ENCODE data around the gene VPS18.
A peak's percentile ranks its signal among the peaks of the same experiment; 100 is the strongest.

Gene VPS18

DNA sequence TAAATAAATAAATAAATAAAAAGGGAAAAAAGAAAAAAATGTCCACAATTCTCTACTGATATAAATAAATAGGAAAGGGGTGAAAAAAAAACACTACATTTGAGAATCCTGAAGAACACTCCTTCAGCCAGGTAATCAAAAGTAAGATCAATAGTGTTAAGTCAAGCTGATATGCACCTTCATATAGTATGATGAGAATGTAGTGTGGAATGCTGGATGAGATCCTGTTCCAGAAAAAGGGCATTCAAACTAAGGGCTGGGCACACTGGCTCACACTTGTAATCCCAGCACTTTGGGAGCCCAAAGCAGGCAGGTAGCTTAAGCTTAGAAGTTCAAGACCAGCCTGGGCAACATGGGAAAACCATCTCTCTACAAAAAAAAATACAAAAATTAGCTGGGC, 5.1 kb upstream of the VPS18 start:
- no peak overlapping the region for H3K27ac ChIP-seq (ENCODE audit: low read depth, low read length, severe bottlenecking)
- H3K4me3 ChIP-seq (ENCODE audit: extremely low read depth, insufficient read depth, low read length, poor library complexity, severe bottlenecking): no peak overlapping the region
- no peaks in the 10 kb centered on the region for H3K9me3 ChIP-seq (ENCODE audit: control insufficient read depth, low read length)
- no peaks in the 10 kb centered on the region for H3K4me1 ChIP-seq (ENCODE audit: control insufficient read depth, insufficient read depth, low read length, poor library complexity, severe bottlenecking)
- H3K36me3 ChIP-seq (ENCODE audit: control insufficient read depth, insufficient read depth, low read length): no peaks in the 10 kb centered on the region

DNA sequence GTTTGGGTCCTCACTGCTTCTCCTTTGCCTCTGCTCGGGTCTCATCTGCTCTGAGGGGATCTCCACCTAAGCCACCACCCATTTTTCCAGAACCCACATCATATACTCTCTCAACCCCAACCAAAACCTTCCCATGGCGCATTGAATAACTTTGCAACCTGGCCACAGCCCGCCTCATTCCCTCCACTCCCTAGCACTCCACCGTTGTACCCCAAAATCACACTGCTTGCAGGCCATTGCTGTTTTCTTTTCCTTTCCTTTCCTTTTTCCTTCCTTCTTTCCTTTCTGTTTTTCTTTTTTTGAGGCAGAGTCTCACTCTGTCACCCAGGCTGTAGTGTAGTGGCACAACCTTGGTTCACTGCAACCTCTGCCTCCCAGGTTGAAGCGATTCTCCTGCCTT, 3.1 kb upstream of the VPS18 start:
- 84 to 91% methylated on average over 4 of the region's 5 CpGs for WGBS, 2 experiments (ENCODE audit: insufficient coverage in 2 of 2)
- peaks cover 3% of the 10 kb centered on the region for H3K4me1 ChIP-seq (ENCODE audit: control insufficient read depth, insufficient read depth, low read length, poor library complexity, severe bottlenecking)
- peaks cover 6% of the 10 kb centered on the region for H3K36me3 ChIP-seq (ENCODE audit: control insufficient read depth, insufficient read depth, low read length)
- no peak overlapping the region for H3K27ac ChIP-seq (ENCODE audit: low read depth, low read length, severe bottlenecking)
- H3K4me3 ChIP-seq (ENCODE audit: extremely low read depth, insufficient read depth, low read length, poor library complexity, severe bottlenecking): no peak overlapping the region
- H3K9me3 ChIP-seq (ENCODE audit: control insufficient read depth, low read length): no peaks in the 10 kb centered on the region

DNA sequence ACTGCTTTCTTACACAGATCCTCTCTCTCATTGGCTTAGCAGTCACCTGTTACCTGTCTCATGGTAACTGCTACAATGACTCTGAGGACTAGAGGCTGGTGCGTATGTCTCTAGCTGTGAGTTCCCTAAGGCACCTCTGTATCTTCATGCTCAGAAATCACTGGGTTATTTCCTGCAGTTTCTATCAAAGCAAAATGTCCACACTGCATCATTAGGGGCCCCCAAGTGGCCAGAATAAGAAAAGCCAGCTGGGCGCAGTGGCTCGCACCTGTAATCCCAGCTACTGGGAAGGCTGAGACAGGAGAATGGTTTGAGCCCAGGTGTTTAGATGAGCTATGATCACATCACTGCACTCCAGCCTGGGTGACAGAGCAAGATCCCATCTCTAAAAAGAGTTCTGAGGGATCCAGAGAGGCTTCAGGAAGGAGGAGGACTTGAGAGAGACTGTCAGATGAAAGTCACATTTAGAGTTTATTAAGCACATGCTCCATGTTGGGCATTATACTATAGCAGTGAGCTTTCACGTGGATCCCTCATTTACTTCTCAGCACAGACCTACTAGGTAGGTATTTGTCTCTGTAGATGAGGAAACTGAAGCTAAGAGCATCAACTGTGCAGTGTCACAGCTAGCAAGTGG, 2.3 kb upstream of the VPS18 start:
- no peak overlapping the region for H3K27ac ChIP-seq (ENCODE audit: low read depth, low read length, severe bottlenecking)
- no peak overlapping the region for H3K4me3 ChIP-seq (ENCODE audit: extremely low read depth, insufficient read depth, low read length, poor library complexity, severe bottlenecking)
- peaks cover 11% of the 10 kb centered on the region for H3K36me3 ChIP-seq (ENCODE audit: control insufficient read depth, insufficient read depth, low read length)
- 52 to 62% methylated on average over 3 of the region's 4 CpGs for WGBS, 2 experiments (ENCODE audit: insufficient coverage in 2 of 2)
- no peaks in the 10 kb centered on the region for H3K9me3 ChIP-seq (ENCODE audit: control insufficient read depth, low read length)
- peaks cover 3% of the 10 kb centered on the region for H3K4me1 ChIP-seq (ENCODE audit: control insufficient read depth, insufficient read depth, low read length, poor library complexity, severe bottlenecking)

DNA sequence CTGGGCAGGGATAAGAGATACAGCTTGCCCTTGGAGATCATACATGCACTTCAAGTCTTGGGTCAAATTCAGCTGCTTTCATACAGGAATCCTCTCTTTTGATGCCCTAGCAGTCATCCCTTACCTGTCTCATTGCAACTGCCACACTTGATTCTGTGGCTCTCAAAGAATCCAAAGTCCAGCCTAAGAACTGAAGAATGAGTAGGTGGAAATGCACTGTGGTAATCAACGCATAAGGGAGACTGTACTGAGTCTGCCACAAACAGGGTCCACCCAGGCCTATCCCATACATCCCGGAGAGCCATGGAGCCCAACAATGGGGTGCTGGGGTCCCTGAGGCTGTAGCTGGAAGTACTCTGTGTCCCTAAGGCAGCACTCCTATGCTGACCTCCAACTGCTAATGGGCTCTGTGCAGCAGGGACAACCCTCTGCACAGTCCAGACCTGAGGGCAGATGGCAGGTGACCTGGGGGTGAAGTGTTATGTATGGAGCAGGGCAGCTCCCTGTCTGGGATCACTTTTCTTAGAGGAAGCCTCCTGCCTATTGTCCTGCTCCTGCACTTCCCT, 1.7 kb upstream of the VPS18 start:
- Histone ChIP-seq H3K27ac (ENCODE audit: low read depth, low read length, severe bottlenecking) (no peak overlapping the region), H3K9me3 (ENCODE audit: control insufficient read depth, low read length) (no peaks in the 10 kb centered on the region), H3K36me3 (ENCODE audit: control insufficient read depth, insufficient read depth, low read length) (peaks cover 14% of the 10 kb centered on the region), H3K4me1 (ENCODE audit: control insufficient read depth, insufficient read depth, low read length, poor library complexity, severe bottlenecking) (peaks cover 3% of the 10 kb centered on the region), H3K4me3 (ENCODE audit: extremely low read depth, insufficient read depth, low read length, poor library complexity, severe bottlenecking) (no peak overlapping the region)
- 82 to 91% methylated on average over 2 of the region's 2 CpGs for whole genome bisulfite sequencing, 2 experiments (ENCODE audit: insufficient coverage in 2 of 2)

DNA sequence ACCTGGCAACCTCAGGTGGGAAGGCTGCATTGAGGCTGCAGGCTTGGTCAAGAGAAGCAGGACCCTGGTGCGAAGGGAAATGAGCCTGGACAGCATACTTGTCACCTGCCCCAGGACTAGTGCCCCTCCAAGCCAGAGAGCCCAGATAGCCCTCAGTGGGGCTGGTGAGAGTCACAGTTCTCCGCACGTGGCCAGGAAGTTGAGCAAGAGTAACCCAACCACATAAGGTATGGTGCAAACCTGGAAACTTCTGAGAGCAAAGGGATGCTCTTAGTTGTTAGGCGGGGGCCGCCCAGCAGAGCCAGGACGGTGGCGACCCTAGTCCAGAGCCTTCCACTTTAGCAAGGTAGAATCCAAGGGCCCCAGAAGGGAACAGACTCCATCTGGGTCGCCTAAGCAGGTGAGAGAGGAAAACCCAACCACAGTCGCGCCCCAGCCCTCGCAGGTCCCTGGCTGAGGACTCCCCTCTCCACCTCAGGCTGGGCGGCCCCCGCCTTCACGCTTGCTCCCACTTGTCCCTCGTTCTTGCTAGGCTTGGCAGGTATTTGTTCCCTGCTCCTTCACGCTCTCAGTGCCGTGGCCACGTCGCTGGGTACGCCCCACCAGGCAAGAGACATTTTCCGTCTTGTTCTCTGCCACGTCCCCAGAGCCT, 1.1 kb upstream of the VPS18 start:
- no peaks in the 10 kb centered on the region for H3K9me3 ChIP-seq (ENCODE audit: control insufficient read depth, low read length)
- peaks cover 3% of the 10 kb centered on the region for H3K4me1 ChIP-seq (ENCODE audit: control insufficient read depth, insufficient read depth, low read length, poor library complexity, severe bottlenecking)
- H3K27ac ChIP-seq (ENCODE audit: low read depth, low read length, severe bottlenecking): no peak overlapping the region
- no peak overlapping the region for H3K4me3 ChIP-seq (ENCODE audit: extremely low read depth, insufficient read depth, low read length, poor library complexity, severe bottlenecking)
- WGBS, 2 experiments (ENCODE audit: insufficient coverage in 2 of 2): 91 to 93% methylated on average over 17 to 22 of the region's 22 CpGs
- H3K36me3 ChIP-seq (ENCODE audit: control insufficient read depth, insufficient read depth, low read length): peaks cover 16% of the 10 kb centered on the region

DNA sequence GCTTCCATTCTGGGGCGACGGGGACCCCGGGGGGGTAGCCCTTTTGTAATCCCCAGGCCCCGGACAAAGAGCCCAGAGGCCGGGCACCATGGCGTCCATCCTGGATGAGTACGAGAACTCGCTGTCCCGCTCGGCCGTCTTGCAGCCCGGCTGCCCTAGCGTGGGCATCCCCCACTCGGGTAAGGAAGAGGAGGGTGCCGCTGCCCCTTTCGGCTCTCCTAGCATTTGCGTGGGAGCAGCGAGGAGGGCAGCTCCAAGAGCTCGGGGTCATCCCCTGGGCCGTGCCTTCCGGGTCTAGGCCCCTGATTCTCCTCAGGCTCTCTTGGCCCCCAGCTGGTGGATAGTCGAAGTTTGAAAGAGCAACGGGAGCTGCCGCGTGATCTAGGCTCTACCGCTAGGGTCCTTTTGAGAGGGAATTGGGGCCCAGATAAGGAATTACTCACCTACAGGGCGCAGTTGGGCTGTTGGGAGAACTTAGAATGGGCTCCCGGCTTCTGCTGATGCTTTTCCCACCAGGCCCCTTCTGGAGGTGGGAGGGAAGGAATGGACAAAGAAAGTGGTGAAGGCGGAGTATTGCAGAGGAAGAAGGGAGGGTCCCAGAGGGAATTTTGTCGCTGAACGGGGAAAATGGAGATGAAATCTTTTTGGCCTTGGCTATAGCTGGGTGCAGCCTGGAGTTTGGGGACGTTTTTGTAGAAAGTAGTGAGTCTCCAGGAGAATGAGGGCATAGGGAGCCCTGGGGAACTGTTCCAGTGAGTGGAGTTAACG, 615 bp downstream of the VPS18 start:
- no peaks in the 10 kb centered on the region for H3K9me3 ChIP-seq (ENCODE audit: control insufficient read depth, low read length)
- peaks cover 34% of the 10 kb centered on the region for H3K36me3 ChIP-seq (ENCODE audit: control insufficient read depth, insufficient read depth, low read length)
- peaks cover 3% of the 10 kb centered on the region for H3K4me1 ChIP-seq (ENCODE audit: control insufficient read depth, insufficient read depth, low read length, poor library complexity, severe bottlenecking)
- peak overlapping the region; percentile 68 for H3K27ac ChIP-seq (ENCODE audit: low read depth, low read length, severe bottlenecking)
- WGBS, 2 experiments (ENCODE audit: insufficient coverage in 2 of 2): 1 to 2% methylated on average over 23 to 28 of the region's 33 CpGs
- peak overlapping the region; percentile 83 for H3K4me3 ChIP-seq (ENCODE audit: extremely low read depth, insufficient read depth, low read length, poor library complexity, severe bottlenecking)

DNA sequence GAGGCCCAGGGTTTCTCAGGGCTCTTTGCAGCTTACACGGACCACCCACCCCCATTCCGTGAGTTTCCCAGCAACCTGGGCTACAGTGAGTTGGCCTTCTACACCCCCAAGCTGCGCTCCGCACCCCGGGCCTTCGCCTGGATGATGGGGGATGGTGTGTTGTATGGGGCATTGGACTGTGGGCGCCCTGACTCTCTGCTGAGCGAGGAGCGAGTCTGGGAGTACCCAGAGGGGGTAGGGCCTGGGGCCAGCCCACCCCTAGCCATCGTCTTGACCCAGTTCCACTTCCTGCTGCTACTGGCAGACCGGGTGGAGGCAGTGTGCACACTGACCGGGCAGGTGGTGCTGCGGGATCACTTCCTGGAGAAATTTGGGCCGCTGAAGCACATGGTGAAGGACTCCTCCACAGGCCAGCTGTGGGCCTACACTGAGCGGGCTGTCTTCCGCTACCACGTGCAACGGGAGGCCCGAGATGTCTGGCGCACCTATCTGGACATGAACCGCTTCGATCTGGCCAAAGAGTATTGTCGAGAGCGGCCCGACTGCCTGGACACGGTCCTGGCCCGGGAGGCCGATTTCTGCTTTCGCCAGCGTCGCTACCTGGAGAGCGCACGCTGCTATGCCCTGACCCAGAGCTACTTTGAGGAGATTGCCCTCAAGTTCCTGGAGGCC, 5.4 kb downstream of the VPS18 start:
- Histone ChIP-seq H3K9me3 (ENCODE audit: control insufficient read depth, low read length) (no peaks in the 10 kb centered on the region), H3K27ac (ENCODE audit: low read depth, low read length, severe bottlenecking) (no peak overlapping the region), H3K4me1 (ENCODE audit: control insufficient read depth, insufficient read depth, low read length, poor library complexity, severe bottlenecking) (peaks cover 3% of the 10 kb centered on the region), H3K4me3 (ENCODE audit: extremely low read depth, insufficient read depth, low read length, poor library complexity, severe bottlenecking) (no peak overlapping the region), H3K36me3 (ENCODE audit: control insufficient read depth, insufficient read depth, low read length) (peaks cover 73% of the 10 kb centered on the region)
- 97% methylated on average over 26 to 27 of the region's 33 CpGs for WGBS, 2 experiments (ENCODE audit: insufficient coverage in 2 of 2)

DNA sequence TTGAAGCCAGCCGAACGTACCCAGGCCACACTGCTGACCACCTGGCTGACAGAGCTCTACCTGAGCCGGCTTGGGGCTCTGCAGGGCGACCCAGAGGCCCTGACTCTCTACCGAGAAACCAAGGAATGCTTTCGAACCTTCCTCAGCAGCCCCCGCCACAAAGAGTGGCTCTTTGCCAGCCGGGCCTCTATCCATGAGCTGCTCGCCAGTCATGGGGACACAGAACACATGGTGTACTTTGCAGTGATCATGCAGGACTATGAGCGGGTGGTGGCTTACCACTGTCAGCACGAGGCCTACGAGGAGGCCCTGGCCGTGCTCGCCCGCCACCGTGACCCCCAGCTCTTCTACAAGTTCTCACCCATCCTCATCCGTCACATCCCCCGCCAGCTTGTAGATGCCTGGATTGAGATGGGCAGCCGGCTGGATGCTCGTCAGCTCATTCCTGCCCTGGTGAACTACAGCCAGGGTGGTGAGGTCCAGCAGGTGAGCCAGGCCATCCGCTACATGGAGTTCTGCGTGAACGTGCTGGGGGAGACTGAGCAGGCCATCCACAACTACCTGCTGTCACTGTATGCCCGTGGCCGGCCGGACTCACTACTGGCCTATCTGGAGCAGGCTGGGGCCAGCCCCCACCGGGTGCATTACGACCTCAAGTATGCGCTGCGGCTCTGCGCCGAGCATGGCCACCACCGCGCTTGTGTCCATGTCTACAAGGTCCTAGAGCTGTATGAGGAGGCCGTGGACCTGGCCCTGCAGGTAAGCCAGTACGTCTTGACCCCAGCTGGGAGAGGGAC, 6.2 kb downstream of the VPS18 start:
- WGBS, 2 experiments (ENCODE audit: insufficient coverage in 2 of 2): 97% methylated on average over 35 of the region's 36 CpGs
- Histone ChIP-seq H3K4me1 (ENCODE audit: control insufficient read depth, insufficient read depth, low read length, poor library complexity, severe bottlenecking) (peaks cover 4% of the 10 kb centered on the region), H3K9me3 (ENCODE audit: control insufficient read depth, low read length) (no peaks in the 10 kb centered on the region), H3K4me3 (ENCODE audit: extremely low read depth, insufficient read depth, low read length, poor library complexity, severe bottlenecking) (no peak overlapping the region), H3K27ac (ENCODE audit: low read depth, low read length, severe bottlenecking) (no peak overlapping the region), H3K36me3 (ENCODE audit: control insufficient read depth, insufficient read depth, low read length) (peaks cover 81% of the 10 kb centered on the region)

DNA sequence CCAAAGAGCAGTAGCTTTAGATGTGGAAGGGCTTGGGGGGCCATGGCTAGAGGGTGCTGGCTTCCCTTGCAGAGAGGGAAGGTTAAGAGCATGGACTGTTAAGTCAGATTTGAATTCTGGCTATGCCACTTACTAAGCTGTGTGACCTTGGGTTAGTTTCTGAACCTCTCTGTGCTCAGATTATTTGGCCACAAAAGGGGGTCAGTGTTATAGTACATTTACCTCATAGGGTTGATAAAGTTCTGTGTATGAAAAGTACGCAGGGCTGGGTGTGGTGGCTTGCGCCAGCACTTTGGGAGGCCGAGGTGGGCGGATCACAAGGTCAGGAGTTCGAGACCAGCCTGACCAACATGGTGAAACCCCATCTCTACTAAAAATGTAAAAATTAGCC, 6.8 kb downstream of the VPS18 start:
- Histone ChIP-seq H3K36me3 (ENCODE audit: control insufficient read depth, insufficient read depth, low read length) (peaks cover 78% of the 10 kb centered on the region), H3K4me3 (ENCODE audit: extremely low read depth, insufficient read depth, low read length, poor library complexity, severe bottlenecking) (no peak overlapping the region)
- WGBS, 2 experiments (ENCODE audit: insufficient coverage in 2 of 2): 80 to 95% methylated on average over 4 to 5 of the region's 5 CpGs

More for the DNA sequence above, 6.8 kb downstream of the VPS18 start:
- H3K27ac ChIP-seq (ENCODE audit: low read depth, low read length, severe bottlenecking): no peak overlapping the region
- peaks cover 6% of the 10 kb centered on the region for H3K4me1 ChIP-seq (ENCODE audit: control insufficient read depth, insufficient read depth, low read length, poor library complexity, severe bottlenecking)
- H3K9me3 ChIP-seq (ENCODE audit: control insufficient read depth, low read length): no peaks in the 10 kb centered on the region

Measured in mesodermal cell (in vitro differentiated cells).